IMR-90 (cell line): ENCODE data around the gene SNX11. TPM values are rescaled to one million over a fixed set of nuclear protein-coding genes. Genes with fewer than 3 reads are reported as not detected.

Experiments
- ATAC-seq: fragments of 200-7000 bp; cut with Tn5 transposase; 2 replicates; pipeline ENCODE4 v1.9.1; 2020; ENCODE audit warnings: low read depth, mild to moderate bottlenecking, moderate library complexity
- BruUV-seq: library from RNA; stranded (reverse); fragments of 400-500 nt; replicated peaks from 2 replicates; lab custom pipeline; 2021; lab: Mats Ljungman, UMichigan
- CTCF ChIA-PET: fragments of 300-600 bp; formaldehyde crosslinking; extraction: SDS; loops from one replicate; lab custom pipeline; 2021; ENCODE audit warnings: antibody characterized with exemption; lab: Yijun Ruan, JAX
- POLR2A ChIA-PET: fragments of 300-600 bp; sonication (Branson Sonifier 250); formaldehyde crosslinking; loops from one replicate; lab custom pipeline; 2022; ENCODE audit warnings: antibody characterized with exemption; ENCODE audit not compliant: unreplicated experiment; lab: Charles Lee
- DNase-seq: peaks from one replicate; pipeline ENCODE4 v3.0.0; 2013
- H2AFZ ChIP-seq: replicated peaks from 2 replicates; pipeline ENCODE3; 2013; ENCODE audit warnings: low read length, mild to moderate bottlenecking; ENCODE audit not compliant: poor library complexity
- H2AK5ac ChIP-seq: 2 replicates; pipeline ENCODE4 v1.6.1; 2013; ENCODE audit warnings: low read depth, low read length, inconsistent platforms
- H2AK9ac ChIP-seq: replicated peaks from 2 replicates; pipeline ENCODE3; 2013; ENCODE audit warnings: mild to moderate bottlenecking, low read depth, low read length, moderate library complexity; ENCODE audit not compliant: poor library complexity
- H2BK120ac ChIP-seq: 2 replicates; pipeline ENCODE4 v1.6.1; 2013; ENCODE audit warnings: low read depth, low read length, inconsistent platforms
- H2BK15ac ChIP-seq: 3 replicates; pipeline ENCODE4 v1.6.1; 2013; ENCODE audit warnings: low read depth, low read length, inconsistent platforms
- H2BK20ac ChIP-seq: 2 replicates; pipeline ENCODE4 v1.6.1; 2013; ENCODE audit warnings: low read depth, mild to moderate bottlenecking, inconsistent platforms, low read length, moderate library complexity
- H2BK5ac ChIP-seq: 2 replicates; pipeline ENCODE4 v1.6.1; 2013; ENCODE audit warnings: mild to moderate bottlenecking, low read depth, low read length, inconsistent platforms; ENCODE audit not compliant: poor library complexity, severe bottlenecking
- H3K14ac ChIP-seq: replicated peaks from 2 replicates; pipeline ENCODE4 v1.6.1; 2013; ENCODE audit warnings: low read depth, low read length, inconsistent platforms
- H3K18ac ChIP-seq: 2 replicates; pipeline ENCODE4 v1.6.1; 2013; ENCODE audit warnings: low read depth, low read length, control low read depth
- H3K23ac ChIP-seq: 2 replicates; pipeline ENCODE4 v1.6.1; 2013; ENCODE audit warnings: low read depth, low read length, inconsistent platforms
- H3K27ac ChIP-seq: 2 replicates; pipeline ENCODE4 v1.5.1; 2013; ENCODE audit warnings: mild to moderate bottlenecking, control low read depth, low read length; ENCODE audit not compliant: insufficient read depth
- H3K27me3 ChIP-seq: 2 replicates; pipeline ENCODE4 v1.6.1; 2013; ENCODE audit warnings: low read length; ENCODE audit not compliant: control insufficient read depth, insufficient read depth
- H3K36me3 ChIP-seq: 2 replicates; pipeline ENCODE4 v1.6.1; 2013; ENCODE audit warnings: low read length, mixed read lengths; ENCODE audit not compliant: control insufficient read depth, insufficient read depth
- H3K4ac ChIP-seq: 2 replicates; pipeline ENCODE4 v1.6.1; 2013; ENCODE audit warnings: low read depth, low read length, inconsistent platforms
- H3K4me1 ChIP-seq: 2 replicates; pipeline ENCODE4 v1.6.1; 2013; ENCODE audit warnings: low read length, mixed read lengths; ENCODE audit not compliant: control insufficient read depth, insufficient read depth
- H3K4me2 ChIP-seq: 2 replicates; pipeline ENCODE4 v1.6.1; 2013; ENCODE audit warnings: low read depth, mild to moderate bottlenecking, control low read depth, low read length, moderate library complexity
- H3K4me3 ChIP-seq: 2 replicates; pipeline ENCODE4 v1.5.1; 2013; ENCODE audit warnings: low read depth, mild to moderate bottlenecking, control low read depth, low read length, moderate library complexity; ENCODE audit not compliant: insufficient read depth
- H3K56ac ChIP-seq: 2 replicates; pipeline ENCODE4 v1.6.1; 2013; ENCODE audit warnings: low read length, inconsistent platforms; ENCODE audit not compliant: insufficient read depth; ENCODE audit errors: extremely low read depth
- H3K79me1 ChIP-seq, 2 experiments: 2 replicates each; pipeline ENCODE4 v1.6.1; 2013; ENCODE audit warnings: low read length in 2 of 2, inconsistent platforms in 1 of 2, low read depth in 1 of 2
- H3K9ac ChIP-seq: 2 replicates; pipeline ENCODE4 v1.6.1; 2013; ENCODE audit warnings: low read depth, low read length, control low read depth
- H3K9me1 ChIP-seq: 2 replicates; pipeline ENCODE4 v1.6.1; 2013; ENCODE audit warnings: low read length, inconsistent platforms; ENCODE audit not compliant: insufficient read depth
- H3K9me3 ChIP-seq: 2 replicates; pipeline ENCODE4 v1.6.1; 2013; ENCODE audit warnings: low read length; ENCODE audit not compliant: control insufficient read depth, insufficient read depth
- H4K20me1 ChIP-seq: 2 replicates; pipeline ENCODE4 v1.6.1; 2013; ENCODE audit warnings: low read length, inconsistent platforms; ENCODE audit not compliant: insufficient read depth
- H4K5ac ChIP-seq: 2 replicates; pipeline ENCODE4 v1.6.1; 2013; ENCODE audit warnings: mild to moderate bottlenecking, low read depth, low read length, control low read depth
- H4K8ac ChIP-seq, 2 experiments: 2 replicates each; pipeline ENCODE4 v1.6.1; 2013; ENCODE audit warnings: low read depth in 2 of 2, low read length in 2 of 2, control low read depth in 1 of 2, inconsistent platforms in 1 of 2
- H4K91ac ChIP-seq: 2 replicates; pipeline ENCODE4 v1.6.1; 2013; ENCODE audit warnings: low read depth, low read length, inconsistent platforms; ENCODE audit not compliant: insufficient read depth
- BHLHE40 ChIP-seq: fragments of 150-350 bp; IDR thresholded peaks from 2 replicates; pipeline ENCODE4 v1.6.1; 2016; ENCODE audit warnings: mild to moderate bottlenecking, low read depth, low read length
- CEBPB ChIP-seq: IDR thresholded peaks from 2 replicates; pipeline ENCODE4 v1.6.1; 2012; ENCODE audit warnings: low read depth, low read length, improper control_type of control experiment
- CHD1 ChIP-seq: IDR thresholded peaks from 2 replicates; pipeline ENCODE4 v1.6.1; 2012; ENCODE audit warnings: low read depth, low read length, improper control_type of control experiment
- FOS ChIP-seq: fragments of 150-350 bp; IDR thresholded peaks from 2 replicates; pipeline ENCODE4 v1.6.1; 2016; ENCODE audit warnings: low read depth, low read length
- MAFK ChIP-seq: IDR thresholded peaks from 2 replicates; pipeline ENCODE4 v1.6.1; 2012; ENCODE audit warnings: low read depth, low read length, improper control_type of control experiment
- MAZ ChIP-seq: IDR thresholded peaks from 2 replicates; pipeline ENCODE4 v1.6.1; 2012; ENCODE audit warnings: low read depth, mild to moderate bottlenecking, low read length, improper control_type of control experiment, moderate library complexity, borderline replicate concordance
- MXI1 ChIP-seq: IDR thresholded peaks from 2 replicates; pipeline ENCODE4 v1.6.1; 2012; ENCODE audit warnings: low read depth, mild to moderate bottlenecking, low read length, moderate library complexity, borderline replicate concordance
- NFE2L2 ChIP-seq: fragments of 150-350 bp; IDR thresholded peaks from 2 replicates; pipeline ENCODE4 v1.6.1; 2016; ENCODE audit warnings: low read depth, mild to moderate bottlenecking, low read length
- RCOR1 ChIP-seq: IDR thresholded peaks from 2 replicates; pipeline ENCODE4 v1.6.1; 2012; ENCODE audit warnings: mild to moderate bottlenecking, low read length, improper control_type of control experiment; ENCODE audit not compliant: insufficient replicate concordance
- SMC3 ChIP-seq: fragments of 150-350 bp; IDR thresholded peaks from 2 replicates; pipeline ENCODE4 v1.6.1; 2016; ENCODE audit warnings: low read depth, mild to moderate bottlenecking, antibody characterized with exemption, low read length, moderate library complexity
- WGBS, 2 experiments: methylation state at CpG; one replicate each; pipeline versions ENCODE4 v1.1.5 to v1.1.7; 2013; ENCODE audit warnings: missing lambda C conversion rate in 2 of 2; ENCODE audit not compliant: insufficient read length in 1 of 2; ENCODE audit errors: extremely low coverage in 2 of 2; 5-methylcytosine and 5-hydroxymethylcytosine counted together
- dilution Hi-C: fragments of 300-500 bp; cut with HindIII; formaldehyde crosslinking; loops from one replicate; pipeline ENCODE4 v1.14.3; 2018; ENCODE audit warnings: low sequenced_read_pairs; ENCODE audit not compliant: unreplicated experiment
- in situ Hi-C: fragments of 300-500 bp; cut with MboI; formaldehyde crosslinking; loops from 3 replicates; pipeline ENCODE4 v1.14.3; 2019; ENCODE audit warnings: low sequenced_read_pairs, inconsistent platforms, mixed read lengths
- intact Hi-C: fragments of 100-400 bp; cut with micrococcal nuclease; formaldehyde crosslinking; loops from 2 replicates; pipeline ENCODE4 v1.10.0; 2022
- polyA plus RNA-seq, 3 experiments: library from polyadenylated mRNA; depleted of rRNA; stranded (reverse); fragments of >200 nt; gene quantifications; 2 replicates each; pipeline ENCODE4 v1.2.3, GENCODE V29; 2012; ENCODE audit warnings: low replicate concordance in 1 of 3
- total RNA-seq: library from RNA; depleted of rRNA; stranded (reverse); fragments of >200 nt; gene quantifications from 2 replicates; pipeline ENCODE4 v1.2.3, GENCODE V29; 2012
- TF ChIP-seq, protein P1 (sequence below): fragments of 150-350 bp; IDR thresholded peaks from 2 replicates; pipeline ENCODE4 v1.6.1; 2016; ENCODE audit warnings: low read depth, mild to moderate bottlenecking, low read length, moderate library complexity, borderline replicate concordance
- TF ChIP-seq, protein P2 (sequence below): conservative IDR thresholded peaks from 2 replicates; pipeline ENCODE4 v1.5.1; 2012; ENCODE audit warnings: mild to moderate bottlenecking, low read depth, low read length, improper control_type of control experiment
- TF ChIP-seq, protein P3 (sequence below): fragments of 150-350 bp; IDR thresholded peaks from 2 replicates; pipeline ENCODE4 v1.6.1; 2017; ENCODE audit warnings: mild to moderate bottlenecking, antibody characterized with exemption, low read length, low read depth

SNX11 gene
- total and polyA plus RNA-seq, 2 of the 4 experiments (the other 2 are of a cell fraction), result 14.7 to 16.9 TPM

DNA sequence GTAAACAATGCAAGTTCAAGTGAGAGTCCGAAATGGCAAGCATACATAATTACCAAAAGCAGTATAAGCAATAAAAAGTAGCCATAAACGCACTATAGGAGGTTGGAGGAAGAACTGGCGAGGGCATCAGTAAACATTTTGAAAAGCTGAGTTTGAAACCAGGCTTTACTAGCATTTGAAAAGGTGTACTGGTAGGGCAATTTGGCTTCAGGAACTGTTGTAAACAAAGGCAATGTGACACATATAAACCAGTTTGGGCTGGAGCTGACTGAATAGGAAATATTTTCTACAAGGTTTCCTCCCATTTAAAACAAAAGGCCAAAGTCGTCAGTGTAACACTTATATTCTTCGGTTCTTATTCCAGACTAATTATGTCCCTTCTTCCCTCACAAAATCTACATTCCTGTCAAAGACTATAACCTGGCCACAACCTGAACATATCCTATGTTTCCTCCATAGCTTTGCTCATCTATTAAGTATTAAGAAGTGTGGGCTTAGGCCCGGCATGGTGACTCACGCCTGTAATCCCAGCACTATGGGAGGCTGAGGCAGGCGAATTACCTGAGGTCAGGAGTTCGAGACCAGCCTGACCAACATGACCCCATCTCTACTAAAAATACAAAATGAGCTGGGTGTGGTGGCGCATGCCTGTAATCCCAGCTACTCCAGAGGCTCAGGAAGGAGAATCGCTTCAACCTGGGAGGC lies 14.1 kb upstream of the SNX11 start:
- ATAC-seq (no peak), DNase-seq (no peak)
- in situ Hi-C loops, result no loop called here
- Histone ChIP-seq H3K9me1 (no peaks in the 10 kb centered on the region), H4K5ac (no peak overlapping the region), H2BK20ac (no peak overlapping the region), H3K4me3 (no peak overlapping the region), H4K91ac (no peak overlapping the region), H3K4ac (no peak overlapping the region), H3K56ac (no peak overlapping the region), H3K18ac (no peak overlapping the region), H4K20me1 (peaks cover 58% of the 10 kb centered on the region), H3K27ac (no peak overlapping the region), H3K9ac (no peak overlapping the region), H2BK120ac (no peak overlapping the region), H3K4me2 (no peak overlapping the region), H2AFZ (no peak overlapping the region), H2AK9ac (no peak overlapping the region), H4K8ac (no peak overlapping the region), H3K23ac (no peak overlapping the region), H3K36me3 (peaks cover 9% of the 10 kb centered on the region), H2BK15ac (no peak overlapping the region), H3K4me1 (peaks cover 2% of the 10 kb centered on the region; the same call in 1 of the 2 replicates), H2AK5ac (no peak overlapping the region), H3K14ac (no peak overlapping the region), H2BK5ac (no peak overlapping the region), H3K79me1 (peaks cover 3 to 56% of the 10 kb centered on the region in 2 experiments; a peak in 2 of 4 replicates), H3K27me3 (no peaks in the 10 kb centered on the region), H3K9me3 (no peaks in the 10 kb centered on the region)
- BruUV-seq, result no TSS peak
- POLR2A ChIA-PET, result no interaction called here
- dilution Hi-C loops, result no loop called here
- intact Hi-C loops, result no loop called here
- WGBS, 2 experiments, result 79% methylated on average over 3 of the region's 11 CpGs; no CpG with 5 or more reads in 1 of the 2 experiments
- TF ChIP-seq RCOR1, result no peak
- TF ChIP-seq CHD1, result no peak
- no peak for TF ChIP-seq MAFK
- no peak for TF ChIP-seq SMC3
- no peak for TF ChIP-seq FOS
- no peak for TF ChIP-seq BHLHE40
- TF ChIP-seq MXI1, result no peak
- TF ChIP-seq, protein P1, sequence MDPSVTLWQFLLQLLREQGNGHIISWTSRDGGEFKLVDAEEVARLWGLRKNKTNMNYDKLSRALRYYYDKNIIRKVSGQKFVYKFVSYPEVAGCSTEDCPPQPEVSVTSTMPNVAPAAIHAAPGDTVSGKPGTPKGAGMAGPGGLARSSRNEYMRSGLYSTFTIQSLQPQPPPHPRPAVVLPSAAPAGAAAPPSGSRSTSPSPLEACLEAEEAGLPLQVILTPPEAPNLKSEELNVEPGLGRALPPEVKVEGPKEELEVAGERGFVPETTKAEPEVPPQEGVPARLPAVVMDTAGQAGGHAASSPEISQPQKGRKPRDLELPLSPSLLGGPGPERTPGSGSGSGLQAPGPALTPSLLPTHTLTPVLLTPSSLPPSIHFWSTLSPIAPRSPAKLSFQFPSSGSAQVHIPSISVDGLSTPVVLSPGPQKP, result no peak
- TF ChIP-seq, protein P2, sequence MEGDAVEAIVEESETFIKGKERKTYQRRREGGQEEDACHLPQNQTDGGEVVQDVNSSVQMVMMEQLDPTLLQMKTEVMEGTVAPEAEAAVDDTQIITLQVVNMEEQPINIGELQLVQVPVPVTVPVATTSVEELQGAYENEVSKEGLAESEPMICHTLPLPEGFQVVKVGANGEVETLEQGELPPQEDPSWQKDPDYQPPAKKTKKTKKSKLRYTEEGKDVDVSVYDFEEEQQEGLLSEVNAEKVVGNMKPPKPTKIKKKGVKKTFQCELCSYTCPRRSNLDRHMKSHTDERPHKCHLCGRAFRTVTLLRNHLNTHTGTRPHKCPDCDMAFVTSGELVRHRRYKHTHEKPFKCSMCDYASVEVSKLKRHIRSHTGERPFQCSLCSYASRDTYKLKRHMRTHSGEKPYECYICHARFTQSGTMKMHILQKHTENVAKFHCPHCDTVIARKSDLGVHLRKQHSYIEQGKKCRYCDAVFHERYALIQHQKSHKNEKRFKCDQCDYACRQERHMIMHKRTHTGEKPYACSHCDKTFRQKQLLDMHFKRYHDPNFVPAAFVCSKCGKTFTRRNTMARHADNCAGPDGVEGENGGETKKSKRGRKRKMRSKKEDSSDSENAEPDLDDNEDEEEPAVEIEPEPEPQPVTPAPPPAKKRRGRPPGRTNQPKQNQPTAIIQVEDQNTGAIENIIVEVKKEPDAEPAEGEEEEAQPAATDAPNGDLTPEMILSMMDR, result no peak
- TF ChIP-seq, protein P3, sequence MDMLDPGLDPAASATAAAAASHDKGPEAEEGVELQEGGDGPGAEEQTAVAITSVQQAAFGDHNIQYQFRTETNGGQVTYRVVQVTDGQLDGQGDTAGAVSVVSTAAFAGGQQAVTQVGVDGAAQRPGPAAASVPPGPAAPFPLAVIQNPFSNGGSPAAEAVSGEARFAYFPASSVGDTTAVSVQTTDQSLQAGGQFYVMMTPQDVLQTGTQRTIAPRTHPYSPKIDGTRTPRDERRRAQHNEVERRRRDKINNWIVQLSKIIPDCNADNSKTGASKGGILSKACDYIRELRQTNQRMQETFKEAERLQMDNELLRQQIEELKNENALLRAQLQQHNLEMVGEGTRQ, result no peak
- no peak for TF ChIP-seq CEBPB
- TF ChIP-seq NFE2L2, result no peak
- no peak for TF ChIP-seq MAZ
- CTCF ChIA-PET, result no interaction called here
